H9 (cell line): ENCODE results near the gene LRRC27. TPM values are rescaled to one million over a fixed set of nuclear protein-coding genes. Genes with fewer than 3 reads are reported as not detected.

Experiments used
- DNase-seq: peaks from one replicate; pipeline ENCODE4 v3.0.0-alpha.2; 2017
- H2AFZ ChIP-seq: one replicate; pipeline ENCODE4 v1.6.1; 2013; ENCODE audit warnings: mild to moderate bottlenecking, low read length, control low read depth, moderate library complexity
- H2AK5ac ChIP-seq: 2 replicates; pipeline ENCODE4 v1.6.1; 2013; ENCODE audit warnings: low read length, control low read depth, mixed read lengths; ENCODE audit not compliant: insufficient read length
- H2BK120ac ChIP-seq: one replicate; pipeline ENCODE4 v1.6.1; 2013; ENCODE audit warnings: low read depth, mild to moderate bottlenecking, low read length, control low read depth, inconsistent platforms; ENCODE audit not compliant: poor library complexity, severe bottlenecking
- H2BK12ac ChIP-seq: 2 replicates; pipeline ENCODE4 v1.6.1; 2013; ENCODE audit warnings: low read length, control low read depth, mixed read lengths, low read depth; ENCODE audit not compliant: insufficient read length
- H2BK15ac ChIP-seq: 2 replicates; pipeline ENCODE4 v1.6.1; 2013; ENCODE audit warnings: low read depth, low read length, control low read depth
- H2BK20ac ChIP-seq: one replicate; pipeline ENCODE4 v1.6.1; 2013; ENCODE audit warnings: low read depth, mild to moderate bottlenecking, low read length, control low read depth, inconsistent platforms; ENCODE audit not compliant: poor library complexity, severe bottlenecking
- H2BK5ac ChIP-seq: 2 replicates; pipeline ENCODE4 v1.6.1; 2013; ENCODE audit warnings: low read length, control low read depth, mixed read lengths; ENCODE audit not compliant: insufficient read length
- H3K14ac ChIP-seq: 2 replicates; pipeline ENCODE4 v1.6.1; 2013; ENCODE audit warnings: low read length, control low read depth; ENCODE audit not compliant: insufficient read depth
- H3K18ac ChIP-seq: 2 replicates; pipeline ENCODE4 v1.6.1; 2013; ENCODE audit warnings: low read depth, mild to moderate bottlenecking, mixed read lengths, low read length, control low read depth; ENCODE audit not compliant: insufficient read length
- H3K23ac ChIP-seq: 2 replicates; pipeline ENCODE4 v1.6.1; 2013; ENCODE audit warnings: low read length, control low read depth, mixed read lengths, low read depth; ENCODE audit not compliant: insufficient read length
- H3K23me2 ChIP-seq: 2 replicates; pipeline ENCODE4 v1.6.1; 2013; ENCODE audit warnings: low read depth, mild to moderate bottlenecking, mixed read lengths, low read length, control low read depth; ENCODE audit not compliant: insufficient read length, poor library complexity, severe bottlenecking
- H3K27ac ChIP-seq: 2 replicates; pipeline ENCODE4 v1.5.1; 2013; ENCODE audit warnings: low read length, control low read depth, mixed read lengths, low read depth; ENCODE audit not compliant: insufficient read length
- H3K27me3 ChIP-seq: 2 replicates; pipeline ENCODE4 v1.6.1; 2013; ENCODE audit warnings: low read length, control low read depth, inconsistent platforms; ENCODE audit not compliant: insufficient read depth
- H3K4ac ChIP-seq: 2 replicates; pipeline ENCODE4 v1.6.1; 2013; ENCODE audit warnings: low read depth, mild to moderate bottlenecking, control low read depth, inconsistent platforms, low read length, moderate library complexity
- H3K4me1 ChIP-seq: 2 replicates; pipeline ENCODE4 v1.6.1; 2013; ENCODE audit warnings: low read length, control low read depth, inconsistent platforms; ENCODE audit not compliant: insufficient read depth
- H3K4me2 ChIP-seq: 2 replicates; pipeline ENCODE4 v1.6.1; 2013; ENCODE audit warnings: low read length, control low read depth, mixed read lengths; ENCODE audit not compliant: insufficient read length, insufficient read depth
- H3K56ac ChIP-seq: 2 replicates; pipeline ENCODE4 v1.6.1; 2013; ENCODE audit warnings: low read depth, mild to moderate bottlenecking, mixed read lengths, low read length, control low read depth; ENCODE audit not compliant: insufficient read length
- H3K79me1 ChIP-seq: 2 replicates; pipeline ENCODE4 v1.6.1; 2013; ENCODE audit warnings: low read depth, mild to moderate bottlenecking, moderate library complexity, low read length, control low read depth, inconsistent platforms; ENCODE audit not compliant: insufficient read depth, poor library complexity, severe bottlenecking
- H3K79me2 ChIP-seq: 2 replicates; pipeline ENCODE4 v1.6.1; 2013; ENCODE audit warnings: low read length, control low read depth, inconsistent platforms; ENCODE audit not compliant: insufficient read depth
- H3K9ac ChIP-seq: 2 replicates; pipeline ENCODE4 v1.6.1; 2013; ENCODE audit warnings: low read length, control low read depth, mixed read lengths; ENCODE audit not compliant: insufficient read length; ENCODE audit errors: extremely low read depth
- H3K9me3 ChIP-seq: one replicate; pipeline ENCODE4 v1.6.1; 2013; ENCODE audit warnings: low read depth, low read length, inconsistent platforms; ENCODE audit not compliant: control insufficient read depth
- H3T11ph ChIP-seq: one replicate; pipeline ENCODE4 v1.6.1; 2013; ENCODE audit warnings: mild to moderate bottlenecking, low read length, control low read depth, inconsistent platforms
- H4K20me1 ChIP-seq: one replicate; pipeline ENCODE4 v1.6.1; 2013; ENCODE audit not compliant: control insufficient read depth, insufficient read length, insufficient read depth
- H4K5ac ChIP-seq: 2 replicates; pipeline ENCODE4 v1.6.1; 2013; ENCODE audit warnings: low read depth, mild to moderate bottlenecking, mixed read lengths, low read length, control low read depth; ENCODE audit not compliant: insufficient read length
- H4K8ac ChIP-seq: replicated peaks from 2 replicates; pipeline ENCODE4 v1.6.1; 2013; ENCODE audit warnings: low read length, control low read depth, mixed read lengths, low read depth; ENCODE audit not compliant: insufficient read length
- H4K91ac ChIP-seq: 2 replicates; pipeline ENCODE4 v1.6.1; 2013; ENCODE audit warnings: low read depth, mild to moderate bottlenecking, moderate library complexity, mixed read lengths, low read length, control low read depth; ENCODE audit not compliant: insufficient read length
- H3K27ac Mint-ChIP-seq, 3 experiments: 2 replicates in 2 of 3; 3 replicates in 1 of 3; pipeline ENCODE4 v1.8.0; 2020 to 2021; ENCODE audit warnings: mixed read lengths in 3 of 3, mild to moderate bottlenecking in 1 of 3, moderate library complexity in 1 of 3
- H3K27me3 Mint-ChIP-seq: 2 replicates; pipeline ENCODE4 v1.8.0; 2021; ENCODE audit warnings: low read depth, mild to moderate bottlenecking, moderate library complexity, mixed read lengths
- H3K36me3 Mint-ChIP-seq, 3 experiments: 2 replicates in 2 of 3; 3 replicates in 1 of 3; pipeline ENCODE4 v1.8.0; 2020 to 2021; ENCODE audit warnings: low read depth in 3 of 3, mixed read lengths in 3 of 3; ENCODE audit not compliant: insufficient read depth in 1 of 3
- H3K4me1 Mint-ChIP-seq, 2 experiments: 2 replicates each; pipeline ENCODE4 v1.8.0; 2020; ENCODE audit warnings: mixed read lengths in 2 of 2
- H3K4me3 Mint-ChIP-seq, 2 experiments: 2 replicates in 1 of 2; 3 replicates in 1 of 2; pipeline ENCODE4 v1.8.0; 2020 to 2021; ENCODE audit warnings: mild to moderate bottlenecking in 2 of 2, mixed read lengths in 2 of 2, moderate library complexity in 1 of 2
- H3K9me3 Mint-ChIP-seq, 2 experiments: 2 replicates in 1 of 2; 3 replicates in 1 of 2; pipeline ENCODE4 v1.8.0; 2020; ENCODE audit warnings: mild to moderate bottlenecking in 2 of 2, mixed read lengths in 2 of 2, moderate library complexity in 1 of 2
- CTCF ChIP-seq: fragments of 200-600 bp; sonication (generic); conservative IDR thresholded peaks from 3 replicates; pipeline ENCODE4 v1.8.0; 2021; ENCODE audit warnings: antibody characterized with exemption, mild to moderate bottlenecking
- WGBS: extraction: QIAGEN DNeasy Blood & Tissue Kit; methylation state at CpG from one replicate; pipeline ENCODE4 v1.1.7; 2013; ENCODE audit warnings: missing lambda C conversion rate, low lambda C conversion rate, mixed read lengths; ENCODE audit not compliant: insufficient read length; ENCODE audit errors: extremely low coverage; 5-methylcytosine and 5-hydroxymethylcytosine counted together
- total RNA-seq: library from RNA; stranded (reverse); gene quantifications from 2 replicates; pipeline ENCODE4 v1.2.1, GENCODE V29; 2021

Gene LRRC27
- total RNA-seq, 1 experiment from 2014 or later, result 2.7 TPM

GRCh38 chr10:132406181-132406580, 74.2 kb downstream of the LRRC27 start:
- no peaks in the 10 kb centered on the region for H3K9me3 Mint-ChIP-seq
- Histone ChIP-seq H3K18ac (no peak overlapping the region), H3K4me2 (no peak overlapping the region), H4K5ac (no peak overlapping the region), H2BK5ac (no peak overlapping the region), H4K91ac (no peak overlapping the region), H3K9ac (no peak overlapping the region), H2BK20ac (no peak overlapping the region), H3K14ac (no peak overlapping the region), H4K8ac (no peak overlapping the region), H3K79me1 (no peaks in the 10 kb centered on the region), H3K4ac (no peak overlapping the region), H3K23ac (no peak overlapping the region), H2AFZ (no peak overlapping the region), H2BK12ac (no peak overlapping the region), H3K79me2 (no peaks in the 10 kb centered on the region; the same call in 1 of the 2 replicates), H2BK15ac (no peak overlapping the region), H3K9me3 (no peaks in the 10 kb centered on the region), H3K27ac (no peak overlapping the region), H3K23me2 (no peaks in the 10 kb centered on the region), H3K4me1 (peaks cover 8% of the 10 kb centered on the region; the same call in 1 of the 2 replicates), H2BK120ac (no peak overlapping the region), H2AK5ac (no peak overlapping the region), H3K27me3 (no peaks in the 10 kb centered on the region), H3T11ph (no peak overlapping the region), H3K56ac (no peak overlapping the region), H4K20me1 (peaks cover 4% of the 10 kb centered on the region)
- H3K27ac Mint-ChIP-seq, result peak overlapping the region; percentile 54 to 86 (median 77); a peak in 5 of 7 replicates
- no peak for TF ChIP-seq CTCF
- H3K27me3 Mint-ChIP-seq, result no peaks in the 10 kb centered on the region
- no peak for DNase-seq
- no peak overlapping the region for H3K4me3 Mint-ChIP-seq
- no CpG with 5 or more reads among the region's 17 CpGs for WGBS
- peaks cover 3 to 15% (median 8%) of the 10 kb centered on the region in 3 experiments for H3K36me3 Mint-ChIP-seq
- peaks cover 20 to 29% of the 10 kb centered on the region in 2 experiments for H3K4me1 Mint-ChIP-seq
